ENCODE data around the gene TSHZ2. TPM values are rescaled to one million over a fixed set of nuclear protein-coding genes. Genes with fewer than 3 reads are reported as not detected.

The TSHZ2 gene
- total RNA-seq, 1 donor from 2014 or later: 12.6 TPM

- H3K36me3 ChIP-seq: no peaks in the 10 kb centered on the region
- DNase-seq (no peak), ATAC-seq (no peak)
- intact Hi-C loops (cut with DNase I): no loop called here
- H3K4me1 ChIP-seq: no peaks in the 10 kb centered on the region
- TF ChIP-seq CTCF (IDR thresholded peaks at IDR 0.05): no peak
- no peaks in the 10 kb centered on the region for H3K27me3 ChIP-seq (ENCODE audit: low read depth)
- H3K4me3 ChIP-seq: no peak overlapping the region
- no peaks in the 10 kb centered on the region for H3K9me3 ChIP-seq
- no peak overlapping the region for H3K27ac ChIP-seq
Observed at GRCh38 chr20:53383916-53384315, 411.8 kb downstream of the TSHZ2 start.

- intact Hi-C loops (cut with DNase I): no loop called here
Observed at GRCh38 chr20:53384392-53384791, 412.2 kb downstream of the TSHZ2 start.

GRCh38 chr20:53385941-53386767, 414.0 kb downstream of the TSHZ2 start:
- Histone ChIP-seq H3K27ac (no peak overlapping the region), H3K27me3 (ENCODE audit: low read depth) (no peaks in the 10 kb centered on the region), H3K4me1 (no peaks in the 10 kb centered on the region), H3K4me3 (no peak overlapping the region), H3K9me3 (no peaks in the 10 kb centered on the region), H3K36me3 (no peaks in the 10 kb centered on the region)
- no peak for DNase-seq
- TF ChIP-seq CTCF (IDR thresholded peaks at IDR 0.05): no peak
- intact Hi-C loops (cut with DNase I): no loop called here
- ATAC-seq: no peak

More at GRCh38 chr20:53384392-53384791, 412.2 kb downstream of the TSHZ2 start:
- no peak overlapping the region for H3K27ac ChIP-seq
- H3K4me3 ChIP-seq: no peak overlapping the region
- no peaks in the 10 kb centered on the region for H3K9me3 ChIP-seq
- H3K4me1 ChIP-seq: no peaks in the 10 kb centered on the region
- H3K27me3 ChIP-seq (ENCODE audit: low read depth): no peaks in the 10 kb centered on the region
- H3K36me3 ChIP-seq: no peaks in the 10 kb centered on the region
- TF ChIP-seq CTCF (IDR thresholded peaks at IDR 0.05): no peak
- no peak for ATAC-seq
- DNase-seq: no peak

DNA sequence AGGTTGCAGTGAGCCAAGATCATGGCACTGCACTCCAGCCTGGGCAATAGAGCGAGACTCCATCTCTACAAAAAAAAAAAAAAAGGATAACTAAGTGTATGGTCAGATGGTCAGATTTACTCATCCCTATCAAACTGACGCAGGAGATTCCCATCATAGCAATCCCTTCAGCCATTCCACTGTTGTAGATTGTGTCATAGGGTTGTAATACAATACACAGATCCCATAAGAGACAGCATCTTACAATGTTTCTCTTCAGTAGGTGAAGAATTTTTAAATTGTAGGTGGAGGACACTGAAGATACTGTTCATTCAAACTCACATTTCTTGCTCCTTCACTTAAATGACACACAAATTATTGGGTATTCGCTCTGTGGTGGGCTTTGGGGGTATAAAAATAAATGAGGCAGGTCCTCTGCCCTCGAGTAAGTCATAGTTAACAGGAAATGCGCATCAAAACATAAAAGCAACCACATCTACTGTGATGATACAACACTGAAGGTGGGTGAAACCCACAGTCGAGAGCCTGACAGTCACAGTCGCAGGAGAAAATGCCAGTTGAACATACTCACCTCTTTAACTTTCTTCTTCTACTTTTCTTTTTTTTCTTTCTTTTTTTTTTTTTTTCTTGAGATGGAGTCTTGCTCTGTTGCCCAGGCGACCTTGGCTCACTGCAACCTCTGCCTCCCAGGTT, 416.0 kb downstream of the TSHZ2 start:
- Histone ChIP-seq H3K36me3 (no peaks in the 10 kb centered on the region), H3K27ac (no peak overlapping the region), H3K27me3 (ENCODE audit: low read depth) (no peaks in the 10 kb centered on the region), H3K4me1 (no peaks in the 10 kb centered on the region), H3K4me3 (no peak overlapping the region), H3K9me3 (no peaks in the 10 kb centered on the region)
- no peak for DNase-seq
- no peak for ATAC-seq
- intact Hi-C loops (cut with DNase I): no loop called here
- TF ChIP-seq CTCF (IDR thresholded peaks at IDR 0.05): no peak

DNA sequence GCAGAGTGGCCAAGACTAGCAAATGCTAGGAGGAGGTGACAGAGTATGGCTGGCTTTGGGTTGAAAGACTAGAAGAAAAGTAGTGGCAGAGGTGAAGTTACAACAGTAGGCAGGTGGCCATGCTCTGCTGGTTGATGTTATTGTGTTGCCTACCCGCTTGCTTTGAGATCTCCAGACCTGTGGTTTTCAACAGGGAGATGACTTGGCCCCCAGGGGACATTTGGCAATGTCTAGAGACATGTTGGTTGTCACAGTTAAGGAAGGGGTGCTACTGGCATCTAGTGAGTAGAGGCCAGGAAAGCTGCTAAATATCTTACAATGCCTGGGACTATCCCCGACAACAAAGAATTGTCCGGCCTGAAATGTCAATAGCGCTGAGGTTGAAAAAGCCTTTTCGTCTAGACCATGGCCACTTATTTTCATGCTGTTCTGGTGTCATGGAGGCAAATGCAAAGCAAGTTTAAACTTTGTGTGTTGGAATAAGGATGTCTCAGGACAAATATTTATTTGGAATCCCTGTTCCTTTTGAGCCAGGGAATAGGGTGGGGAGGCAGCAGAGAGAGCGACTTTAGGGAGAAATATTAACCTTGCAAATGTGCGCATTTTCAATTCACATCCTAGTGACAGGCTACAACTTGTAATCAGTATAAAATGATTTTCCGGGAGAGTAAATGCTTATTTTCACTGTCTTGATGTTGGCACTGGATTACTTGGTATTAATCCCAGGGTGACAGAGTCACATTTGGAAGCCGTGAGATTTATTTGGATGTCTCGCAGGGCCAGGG, 417.6 kb downstream of the TSHZ2 start:
- no peak for DNase-seq
- Histone ChIP-seq H3K27me3 (ENCODE audit: low read depth) (no peaks in the 10 kb centered on the region), H3K27ac (no peak overlapping the region), H3K4me1 (no peaks in the 10 kb centered on the region), H3K36me3 (no peaks in the 10 kb centered on the region), H3K9me3 (no peaks in the 10 kb centered on the region), H3K4me3 (no peak overlapping the region)
- no peak for TF ChIP-seq CTCF (IDR thresholded peaks at IDR 0.05)
- intact Hi-C loops (cut with DNase I): no loop called here
- no peak for ATAC-seq
